ENCODE measurements around the gene AVPR2.

The AVPR2 gene

GRCh38 chrX:153871946-153872878 lies 32.3 kb upstream of the AVPR2 start:
- H3K27me3 ChIP-seq (ENCODE audit: insufficient read depth, low read length, poor library complexity): no peaks in the 10 kb centered on the region
- H3K79me2 ChIP-seq (ENCODE audit: insufficient read depth, low read length): no peaks in the 10 kb centered on the region
- H4K20me1 ChIP-seq (ENCODE audit: insufficient read depth, low read length): peaks cover 6% of the 10 kb centered on the region; the same call in 1 of the 2 replicates
- H3K9ac ChIP-seq (ENCODE audit: low read depth, low read length): no peak overlapping the region
- ATAC-seq (ENCODE audit: insufficient read depth, low read depth) (no peak), DNase-seq (no peak)
- no peak for TF ChIP-seq CTCF (IDR thresholded peaks at IDR 0.05; ENCODE audit: borderline replicate concordance, extremely low read depth, low read length, poor library complexity, severe bottlenecking)
- no peaks in the 10 kb centered on the region for H3K4me1 ChIP-seq (ENCODE audit: insufficient read depth, low read length)
- H3K27ac ChIP-seq (ENCODE audit: low read length): no peak overlapping the region
- H3K4me3 ChIP-seq (ENCODE audit: low read depth in 1 of 2, low read length in 2 of 2): no peak overlapping the region
- no peaks in the 10 kb centered on the region for H3K36me3 ChIP-seq (ENCODE audit: insufficient read depth, low read length)
- no peak overlapping the region for H3K4me2 ChIP-seq (ENCODE audit: insufficient read depth, low read length)
- no peak overlapping the region for H2AFZ ChIP-seq (ENCODE audit: low read depth, low read length)
- H3K9me3 ChIP-seq (ENCODE audit: insufficient read depth, low read length, severe bottlenecking): no peaks in the 10 kb centered on the region

- Histone ChIP-seq H2AFZ (ENCODE audit: low read depth, low read length) (no peak overlapping the region), H3K9ac (ENCODE audit: low read depth, low read length) (no peak overlapping the region), H3K9me3 (ENCODE audit: insufficient read depth, low read length, severe bottlenecking) (no peaks in the 10 kb centered on the region), H3K79me2 (ENCODE audit: insufficient read depth, low read length) (no peaks in the 10 kb centered on the region), H4K20me1 (ENCODE audit: insufficient read depth, low read length) (peaks cover 14% of the 10 kb centered on the region), H3K27me3 (ENCODE audit: insufficient read depth, low read length, poor library complexity) (no peaks in the 10 kb centered on the region), H3K4me3 (ENCODE audit: low read depth in 1 of 2, low read length in 2 of 2) (no peak overlapping the region), H3K36me3 (ENCODE audit: insufficient read depth, low read length) (no peaks in the 10 kb centered on the region), H3K4me1 (ENCODE audit: insufficient read depth, low read length) (no peaks in the 10 kb centered on the region; the same call in 1 of the 2 replicates), H3K27ac (ENCODE audit: low read length) (no peak overlapping the region), H3K4me2 (ENCODE audit: insufficient read depth, low read length) (no peak overlapping the region)
- DNase-seq: no peak
- no peak for ATAC-seq (ENCODE audit: insufficient read depth, low read depth)
- no peak for TF ChIP-seq CTCF (IDR thresholded peaks at IDR 0.05; ENCODE audit: borderline replicate concordance, extremely low read depth, low read length, poor library complexity, severe bottlenecking)
- no peak for TF ChIP-seq EZH2 (IDR thresholded peaks at IDR 0.05; ENCODE audit: borderline replicate concordance, low read depth, low read length, severe bottlenecking)
These were observed 31.0 kb upstream of the AVPR2 start for GRCh38 chrX:153873282-153874084.

- ATAC-seq (ENCODE audit: insufficient read depth, low read depth): no peak
- no peaks in the 10 kb centered on the region for H3K36me3 ChIP-seq (ENCODE audit: insufficient read depth, low read length)
- no peak overlapping the region for H3K27ac ChIP-seq (ENCODE audit: low read length)
- no peaks in the 10 kb centered on the region for H3K79me2 ChIP-seq (ENCODE audit: insufficient read depth, low read length)
- no peak overlapping the region for H3K9ac ChIP-seq (ENCODE audit: low read depth, low read length)
- H3K4me1 ChIP-seq (ENCODE audit: insufficient read depth, low read length): no peaks in the 10 kb centered on the region; the same call in 1 of the 2 replicates
- TF ChIP-seq CTCF (IDR thresholded peaks at IDR 0.05; ENCODE audit: borderline replicate concordance, extremely low read depth, low read length, poor library complexity, severe bottlenecking): no peak
- no peak for TF ChIP-seq EZH2 (IDR thresholded peaks at IDR 0.05; ENCODE audit: borderline replicate concordance, low read depth, low read length, severe bottlenecking)
- no peaks in the 10 kb centered on the region for H3K27me3 ChIP-seq (ENCODE audit: insufficient read depth, low read length, poor library complexity)
- peaks cover 14% of the 10 kb centered on the region for H4K20me1 ChIP-seq (ENCODE audit: insufficient read depth, low read length)
- no peak for DNase-seq
- H3K9me3 ChIP-seq (ENCODE audit: insufficient read depth, low read length, severe bottlenecking): no peaks in the 10 kb centered on the region
- no peak overlapping the region for H3K4me2 ChIP-seq (ENCODE audit: insufficient read depth, low read length)
- H2AFZ ChIP-seq (ENCODE audit: low read depth, low read length): no peak overlapping the region
- H3K4me3 ChIP-seq (ENCODE audit: low read depth in 1 of 2, low read length in 2 of 2): no peak overlapping the region
These were observed 30.4 kb upstream of the AVPR2 start for GRCh38 chrX:153874085-153874365.

Data from DND-41 (cell line).